ENCODE measurements around the gene G3BP2. TPM values are rescaled to one million over a fixed set of nuclear protein-coding genes. Genes with fewer than 3 reads are reported as not detected.

G3BP2 gene
- total and polyA plus RNA-seq, 2 of the 8 experiments (the other 6 are each of a cell fraction or from before 2014, with no cell fraction given), result 83.7 to 378 TPM

DNA sequence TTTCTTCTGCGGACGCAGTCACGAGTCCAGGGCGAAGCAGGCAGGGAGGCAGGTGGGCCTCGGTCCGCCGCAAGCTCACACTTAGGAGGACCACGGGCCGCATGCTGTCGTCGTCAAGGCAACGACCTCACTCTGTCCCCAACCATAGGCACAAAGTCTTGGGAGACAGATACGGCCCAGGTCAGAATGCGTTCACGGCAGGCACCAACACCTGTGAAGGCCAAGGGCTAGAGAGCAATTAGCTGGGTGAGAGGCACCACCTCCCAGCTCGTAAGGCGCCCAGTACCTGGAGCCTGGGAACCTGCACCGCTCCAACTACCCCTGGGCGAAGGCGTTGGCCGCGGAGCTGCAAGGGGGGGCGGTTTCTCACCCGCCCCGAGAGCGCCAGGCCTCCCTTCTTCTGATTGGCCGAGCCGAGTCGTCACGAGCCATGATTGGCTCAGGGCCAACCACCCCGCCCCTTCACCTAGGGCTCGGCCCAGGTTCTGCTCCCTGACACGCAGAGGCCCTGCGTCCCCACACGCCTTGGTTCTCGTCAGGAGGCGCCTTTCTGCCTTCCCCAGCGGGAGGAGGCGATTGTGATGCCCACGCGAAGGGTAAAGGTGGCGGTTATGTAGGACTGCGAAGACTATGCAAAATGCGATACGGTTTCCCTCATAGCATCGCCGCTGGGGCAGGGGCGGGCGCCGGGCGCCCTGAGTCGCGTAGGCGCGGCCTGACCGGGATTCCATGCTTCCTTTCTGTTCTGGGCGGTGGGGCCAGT, 42.9 kb downstream of the G3BP2 start, which contains the start of gene CDKL2 (continued):
- TF ChIP-seq ATF3 (IDR thresholded peaks at IDR 0.05; ENCODE audit: insufficient read depth, low read depth, low read length) (no peak), RBBP5 (IDR thresholded peaks at IDR 0.05; ENCODE audit: borderline replicate concordance, low read depth, low read length) (peak; percentile 42; the same call in 1 of the 2 replicates), ASH2L (IDR thresholded peaks at IDR 0.05; ENCODE audit: low read length) (peak; percentile 94), HDAC2 (IDR thresholded peaks at IDR 0.05; ENCODE audit: borderline replicate concordance in 1 of 2, low read depth in 2 of 2, low read length in 2 of 2) (peak in 1 of 2 experiments; percentile 98; a peak in 1 of 4 replicates), EP300 (IDR thresholded peaks at IDR 0.05; ENCODE audit: borderline replicate concordance in 1 of 2, low read depth in 2 of 2, low read length in 2 of 2) (no peak), SIN3A (conservative IDR thresholded peaks at IDR 0.05 in 1 of 2, IDR thresholded peaks at IDR 0.05 in 1 of 2; ENCODE audit: low read depth in 1 of 2, low read length in 2 of 2) (peak in 1 of 2 experiments; percentile 9; a peak in 1 of 4 replicates), FOSL1 (IDR thresholded peaks at IDR 0.05; ENCODE audit: insufficient read depth, low read depth, low read length) (no peak), CTBP2 (IDR thresholded peaks at IDR 0.05; ENCODE audit: borderline replicate concordance, insufficient read depth, insufficient read length, low read length) (peak; percentile 43), SP1 (IDR thresholded peaks at IDR 0.05; ENCODE audit: low read depth, low read length) (peak; percentile 88), GABPA (IDR thresholded peaks at IDR 0.05; ENCODE audit: borderline replicate concordance, insufficient read depth, low read length) (no peak)
- TF ChIP-seq, protein P1, sequence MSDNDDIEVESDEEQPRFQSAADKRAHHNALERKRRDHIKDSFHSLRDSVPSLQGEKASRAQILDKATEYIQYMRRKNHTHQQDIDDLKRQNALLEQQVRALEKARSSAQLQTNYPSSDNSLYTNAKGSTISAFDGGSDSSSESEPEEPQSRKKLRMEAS (IDR thresholded peaks at IDR 0.05), result peak; percentile 96
